Stimulated activated CD8-positive, alpha-beta memory T cell treated with anti-CD3 and anti-CD28 coated beads, Interleukin-12 subunit alpha, Interleukin-12 subunit beta, amount 100 ng/mL, for 4 hours (primary cell): ENCODE measurements around the gene SYNDIG1.

ENCODE experiments used
- DNase-seq: peaks from one replicate; pipeline ENCODE4 v3.0.0-alpha.2; 2020; ENCODE audit warnings: low read depth

SYNDIG1 gene

DNA sequence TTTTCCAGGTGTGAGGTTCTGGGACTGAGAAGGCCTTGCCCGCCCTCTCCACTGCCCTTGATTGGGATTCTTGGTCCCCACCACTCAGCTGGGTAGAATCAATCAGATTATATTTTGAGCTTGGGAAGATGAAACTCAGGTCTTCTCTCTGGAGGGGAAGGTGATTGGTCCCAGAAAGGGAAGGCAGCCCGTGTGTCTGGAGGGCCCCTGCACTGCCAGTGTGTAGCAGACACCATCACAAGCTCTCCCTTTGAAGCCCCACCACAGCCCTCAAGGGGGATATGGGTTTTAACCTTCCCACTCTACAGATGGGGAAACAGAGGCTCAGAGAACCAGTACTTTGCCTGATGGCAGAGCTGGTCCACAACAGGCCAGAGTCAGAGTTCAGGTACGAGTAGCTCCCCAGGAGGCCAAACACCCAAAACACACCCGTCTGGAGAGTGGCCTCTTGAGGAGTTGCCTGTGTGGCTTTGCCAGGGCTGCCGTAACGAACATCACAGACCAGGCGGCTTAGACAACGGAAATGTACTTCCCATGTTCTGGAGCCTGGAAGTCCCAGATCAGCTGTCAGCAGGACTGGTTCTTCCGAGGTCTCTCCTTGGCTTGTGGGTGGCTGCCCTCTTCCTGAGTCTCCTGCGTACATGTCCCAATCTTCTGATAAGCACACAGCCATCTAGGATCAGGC is 205.6 kb downstream of the SYNDIG1 start:
- no peak for DNase-seq

DNA sequence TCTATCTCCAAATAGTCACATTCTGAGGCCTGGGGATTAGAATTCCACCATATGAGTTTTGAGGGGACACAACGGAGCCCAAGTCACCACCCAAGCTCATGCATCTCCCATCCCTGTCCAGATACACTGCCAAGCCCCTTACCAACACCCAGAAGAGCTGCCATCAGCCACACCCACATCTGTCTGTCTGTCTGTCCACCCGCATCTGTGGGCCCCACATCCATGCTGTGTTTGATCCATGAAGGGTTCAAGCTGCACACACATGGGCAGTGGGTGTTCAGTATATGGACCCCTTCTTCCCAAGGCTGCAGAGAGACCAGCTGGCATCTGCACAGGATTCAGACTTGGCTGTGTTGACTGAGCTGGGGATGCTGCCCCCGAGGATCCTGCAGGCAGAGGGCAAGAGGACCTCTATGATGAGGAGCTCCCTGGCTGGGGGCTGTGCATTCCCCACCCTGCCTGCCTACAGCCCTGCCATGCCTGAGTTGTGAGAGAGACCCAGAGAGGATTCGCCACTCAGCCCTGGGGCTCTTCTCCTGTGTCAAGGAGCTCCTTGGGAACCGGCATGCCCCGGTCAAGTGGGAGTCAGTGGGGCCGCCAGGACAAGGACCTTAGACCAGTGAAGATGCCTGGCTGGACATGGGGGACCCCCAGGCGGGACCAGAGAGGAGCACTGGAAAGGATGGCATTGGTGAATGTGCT is 206.4 kb downstream of the SYNDIG1 start:
- no peak for DNase-seq

DNA sequence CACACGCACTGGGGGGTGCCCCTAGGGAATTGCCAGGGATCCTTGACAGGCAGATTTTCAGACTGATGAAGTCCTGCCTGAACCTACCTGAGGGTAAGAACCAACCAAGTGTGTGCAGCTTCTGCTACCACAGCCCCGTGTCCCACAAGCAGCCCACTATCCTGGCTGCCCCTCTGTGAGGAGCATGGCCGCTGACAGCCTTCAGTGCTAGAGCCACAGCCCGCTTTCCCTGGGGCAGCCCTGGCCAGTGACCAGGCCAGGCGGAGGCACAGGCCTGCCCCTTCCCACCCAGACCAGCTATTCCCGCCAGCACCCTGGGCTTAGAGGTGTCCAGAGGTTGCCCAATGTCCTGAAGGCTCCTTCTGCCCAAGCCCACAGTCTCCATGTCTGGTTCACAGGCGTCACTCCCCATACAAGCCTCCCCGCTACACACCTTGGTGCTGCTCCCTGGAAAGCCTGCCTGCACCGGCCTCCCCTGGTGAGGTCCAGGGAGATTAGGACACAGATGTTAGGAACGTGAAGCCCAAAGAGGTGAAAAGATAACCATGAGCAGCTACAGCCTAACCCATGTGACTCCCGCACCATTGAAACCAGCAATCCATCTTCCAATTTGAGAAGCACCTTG is 207.0 kb downstream of the SYNDIG1 start:
- DNase-seq, result no peak

DNA sequence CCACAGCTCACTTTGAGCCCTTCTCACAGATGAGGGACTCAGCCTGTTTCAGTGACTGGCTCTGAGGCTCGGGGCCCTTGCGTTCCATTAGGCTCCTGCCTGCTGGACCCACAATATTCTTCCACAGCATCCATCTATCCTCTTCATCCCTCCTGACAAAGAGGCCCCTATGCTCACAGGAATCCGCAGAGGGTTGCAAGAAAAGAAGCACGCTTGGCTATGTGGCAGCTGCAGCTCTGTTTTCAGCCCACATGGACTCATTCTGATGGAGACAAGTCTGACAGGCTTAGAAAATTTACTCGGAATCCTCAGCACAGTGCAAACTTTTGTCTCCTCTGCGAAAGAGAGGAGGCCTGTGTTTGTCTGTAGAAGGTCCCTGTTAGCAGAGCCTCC is 207.5 kb downstream of the SYNDIG1 start:
- no peak for DNase-seq

DNA sequence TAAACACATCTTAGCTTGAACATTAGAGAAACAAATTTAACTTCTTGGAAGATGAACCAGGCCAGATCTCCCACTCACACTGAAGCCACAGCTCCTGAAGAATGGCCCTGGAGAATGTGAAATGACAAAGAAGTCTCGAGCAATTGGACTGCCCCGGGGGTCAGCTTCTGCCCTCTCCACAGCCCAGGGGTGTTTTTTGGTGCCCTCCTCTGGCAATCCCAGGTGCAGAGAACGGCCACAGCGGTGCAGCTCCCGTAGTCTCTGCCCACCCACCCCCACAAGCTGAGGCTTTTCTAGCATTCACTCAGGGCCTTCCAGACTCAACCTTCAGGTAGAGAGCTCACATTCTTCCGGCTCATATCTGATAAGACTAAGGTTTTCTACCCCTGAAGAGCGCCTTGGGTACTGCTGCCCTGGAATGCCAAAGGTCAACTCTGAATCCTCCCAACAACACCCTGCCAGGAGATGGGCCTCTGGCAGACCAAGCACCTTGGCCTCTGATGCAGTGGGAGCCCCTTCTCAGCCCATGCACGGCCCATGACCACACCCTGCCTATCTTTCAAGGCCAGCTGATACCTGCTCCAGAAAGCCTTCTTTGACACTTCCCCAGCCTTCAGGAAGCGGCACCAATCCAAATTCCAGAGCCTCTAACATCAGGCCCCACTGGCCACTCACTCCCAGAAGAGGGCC is 208.3 kb downstream of the SYNDIG1 start:
- DNase-seq, result no peak

DNA sequence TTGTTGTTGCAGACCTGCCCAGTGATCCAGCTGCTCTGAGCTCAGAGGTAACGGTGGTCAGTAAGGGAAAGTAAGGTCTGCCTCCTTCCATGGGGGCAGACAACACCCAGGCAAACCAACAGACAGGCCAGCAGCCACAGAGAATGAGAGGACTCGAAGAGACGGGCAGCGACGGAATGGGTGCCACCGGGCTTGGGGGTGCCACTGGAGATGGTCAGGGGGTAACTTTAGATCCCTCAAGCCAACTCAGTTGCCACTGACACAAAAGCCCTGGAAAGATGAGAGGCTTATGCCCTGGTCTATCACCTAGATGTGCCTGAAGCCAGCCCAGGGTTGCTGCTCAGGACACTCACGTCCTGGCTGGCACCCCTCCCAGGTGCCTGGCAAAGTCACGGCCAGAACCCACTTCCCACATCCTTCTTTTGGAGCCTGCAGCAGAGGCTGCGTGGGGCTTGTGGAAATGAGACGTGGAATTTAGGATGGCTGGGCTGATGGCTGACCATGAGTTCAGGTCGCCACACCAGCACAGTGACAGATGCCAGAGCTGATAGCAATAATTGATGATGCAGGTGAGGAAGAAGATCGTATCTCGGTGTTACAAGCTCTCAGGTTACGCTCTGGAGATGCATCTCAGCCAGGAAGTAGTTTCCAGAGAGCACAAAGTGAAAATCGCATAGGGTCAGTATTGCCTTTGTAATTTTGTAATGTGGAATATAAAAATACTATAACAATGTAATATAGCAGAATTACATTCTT is 209.1 kb downstream of the SYNDIG1 start:
- DNase-seq, result no peak

DNA sequence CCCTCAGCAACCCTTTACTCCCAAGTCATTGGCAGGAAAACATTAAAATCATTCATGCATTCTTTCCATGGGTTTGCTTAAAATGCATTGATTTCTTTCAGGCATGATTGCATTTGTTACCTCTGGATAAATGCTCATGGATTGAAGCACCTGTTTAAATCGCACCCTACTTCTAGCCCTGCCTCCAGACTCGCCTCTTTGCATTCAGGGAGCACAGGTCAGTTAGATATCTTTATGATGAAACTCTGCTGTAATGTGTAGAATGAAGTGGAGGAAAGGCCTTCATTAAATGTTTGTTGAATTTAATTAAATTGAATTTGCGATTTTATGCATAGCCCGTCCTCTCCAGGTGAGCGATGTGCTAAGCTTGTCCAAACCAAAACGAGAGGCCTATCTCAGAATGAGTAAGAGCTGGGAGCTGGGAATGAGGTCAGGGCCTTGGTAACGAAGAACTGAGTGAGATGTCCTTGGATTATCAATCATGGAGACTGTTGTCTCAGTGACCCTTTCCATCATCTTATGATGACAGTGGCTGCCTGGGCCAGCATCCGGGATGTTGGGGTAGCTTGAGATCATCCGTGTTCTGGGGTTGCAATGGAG is 210.1 kb downstream of the SYNDIG1 start:
- no peak for DNase-seq

DNA sequence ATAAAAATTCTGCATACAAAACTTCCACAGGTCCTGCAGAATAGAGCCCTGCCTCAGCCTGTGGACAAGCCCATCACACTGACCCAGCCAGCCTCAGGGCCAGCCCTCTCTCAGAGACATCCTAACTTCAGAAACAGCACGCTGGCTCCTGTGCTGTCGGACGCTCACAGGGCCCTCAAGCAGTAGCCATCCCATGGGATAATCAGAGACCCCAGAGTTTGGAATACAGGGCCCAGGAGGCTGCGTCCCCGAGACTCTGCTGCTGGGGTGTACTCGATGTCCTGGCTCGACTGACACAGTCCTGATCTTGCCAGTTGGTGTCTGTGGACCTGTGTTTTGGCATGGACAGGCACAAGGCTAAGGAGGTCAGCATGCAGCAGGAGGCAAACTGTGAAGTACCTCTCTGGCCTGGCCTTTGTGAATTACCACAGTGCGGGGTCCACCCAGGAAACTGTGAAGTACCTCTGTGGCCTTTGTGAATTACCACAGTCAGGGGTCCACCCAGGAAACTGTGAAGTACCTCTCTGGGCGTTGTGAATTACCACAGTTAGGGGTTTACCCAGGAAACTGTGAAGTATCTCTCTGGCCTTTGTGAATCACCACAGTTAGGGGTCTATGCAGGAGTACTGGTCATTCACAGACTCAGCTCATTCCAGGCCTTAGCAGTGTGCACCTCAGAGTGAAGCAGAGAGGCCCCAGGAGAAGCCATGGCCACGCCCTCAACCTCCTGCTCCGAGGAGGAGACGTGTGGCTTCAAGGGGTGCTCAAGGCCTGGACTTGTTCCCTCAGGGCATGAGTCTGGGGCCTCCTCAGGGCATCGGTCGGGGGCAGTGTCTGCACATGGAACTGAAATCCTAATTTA is 212.4 kb downstream of the SYNDIG1 start:
- DNase-seq, result no peak

DNA sequence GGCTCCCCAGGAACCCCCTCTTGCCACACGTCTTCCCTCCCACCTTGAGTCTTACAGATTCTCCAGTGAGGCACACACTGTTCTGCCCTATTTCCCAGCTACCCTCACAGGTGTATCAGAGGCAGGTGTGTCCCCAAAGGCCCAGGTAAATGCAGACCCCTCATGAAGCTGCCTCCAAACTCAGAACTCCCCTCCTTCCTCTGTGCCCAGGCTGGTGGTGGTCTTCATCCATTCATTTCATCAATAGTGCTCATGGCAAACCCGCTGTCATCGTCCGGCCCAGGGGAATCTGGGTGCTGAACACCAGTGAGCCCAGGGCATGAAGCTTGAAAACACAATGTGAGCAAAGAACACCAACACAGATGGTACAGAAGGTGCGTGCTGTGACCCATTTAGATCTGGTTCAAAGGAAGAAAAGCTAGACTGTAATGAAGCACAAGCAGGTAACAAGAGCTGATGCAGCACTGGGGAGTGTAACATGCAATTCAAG is 213.1 kb downstream of the SYNDIG1 start:
- no peak for DNase-seq

DNA sequence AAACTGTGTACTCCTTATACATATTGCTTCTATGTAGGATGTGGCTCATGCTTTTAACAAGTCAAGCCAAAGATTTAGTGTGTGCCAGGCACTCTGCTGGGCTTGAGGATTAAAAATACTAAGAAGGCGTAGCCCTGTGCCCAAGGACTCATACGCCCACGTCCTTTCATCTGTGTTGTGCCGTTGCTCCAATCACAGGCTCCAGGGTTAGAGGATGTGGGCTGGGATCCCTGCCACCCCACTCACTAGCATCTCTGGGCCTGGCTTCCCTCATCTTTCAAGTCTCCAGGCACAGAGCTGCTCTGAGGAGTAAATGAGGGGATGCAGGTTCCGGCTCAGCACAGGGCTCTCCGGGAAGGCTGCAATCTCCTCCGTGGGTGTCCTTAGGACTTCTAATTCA is 214.2 kb downstream of the SYNDIG1 start:
- no peak for DNase-seq

DNA sequence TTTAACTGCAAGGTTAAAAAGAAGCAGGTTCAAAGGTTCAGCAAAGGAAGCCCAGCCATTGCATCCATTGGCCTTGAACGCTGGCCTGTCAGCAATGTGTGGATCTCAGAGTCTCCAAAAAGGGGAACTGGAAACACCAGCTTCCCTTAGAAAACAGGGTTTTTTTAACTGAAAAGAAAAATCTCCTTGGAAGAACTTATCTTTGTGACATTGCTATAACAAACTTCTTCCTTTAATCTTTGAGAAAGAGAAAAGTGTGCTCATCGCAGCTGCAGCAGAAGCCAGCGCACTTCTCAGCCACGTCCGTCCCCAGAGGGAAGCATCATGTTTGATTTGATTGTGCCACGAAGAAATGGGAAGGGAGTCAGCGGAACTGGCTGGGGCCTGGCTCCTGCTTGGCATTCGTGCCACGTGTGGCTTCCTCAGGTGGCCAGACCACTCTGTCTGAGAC is 215.0 kb downstream of the SYNDIG1 start:
- no peak for DNase-seq

DNA sequence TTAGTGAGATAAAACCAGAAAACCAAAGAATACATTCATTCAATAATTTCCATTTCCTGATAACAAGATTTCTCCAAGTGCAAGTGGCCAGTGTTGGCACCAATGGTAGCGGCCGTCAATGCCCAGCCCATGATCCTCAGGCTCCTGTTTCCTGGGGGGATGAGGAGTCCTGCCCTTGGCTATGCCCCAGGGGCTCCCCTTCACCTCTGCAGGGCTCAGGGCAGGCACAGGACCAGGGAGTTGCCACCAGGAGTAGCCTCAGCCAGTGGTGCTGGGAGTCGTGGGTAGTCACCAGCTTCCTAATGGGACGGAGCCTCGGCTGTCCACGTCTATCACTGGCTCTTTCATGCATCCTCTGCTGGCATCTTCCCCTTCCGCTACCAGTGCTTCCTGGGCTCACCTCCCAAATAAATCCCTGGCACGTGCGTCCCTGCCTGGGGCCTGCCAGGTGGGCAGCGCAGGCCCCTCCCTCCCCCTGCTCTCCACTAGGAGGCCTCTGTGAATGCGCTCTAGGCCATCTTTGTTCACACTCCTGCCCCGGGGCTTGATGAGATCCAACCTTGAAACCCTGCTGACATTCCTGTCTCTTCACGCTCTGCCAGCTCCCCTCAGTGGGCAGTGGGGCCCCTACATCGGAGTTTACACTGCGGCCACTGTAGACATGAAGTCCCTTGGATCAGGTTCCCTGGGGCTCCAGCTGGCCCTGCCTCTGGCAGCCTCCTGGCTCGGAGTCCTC is 215.7 kb downstream of the SYNDIG1 start:
- DNase-seq, result no peak

DNA sequence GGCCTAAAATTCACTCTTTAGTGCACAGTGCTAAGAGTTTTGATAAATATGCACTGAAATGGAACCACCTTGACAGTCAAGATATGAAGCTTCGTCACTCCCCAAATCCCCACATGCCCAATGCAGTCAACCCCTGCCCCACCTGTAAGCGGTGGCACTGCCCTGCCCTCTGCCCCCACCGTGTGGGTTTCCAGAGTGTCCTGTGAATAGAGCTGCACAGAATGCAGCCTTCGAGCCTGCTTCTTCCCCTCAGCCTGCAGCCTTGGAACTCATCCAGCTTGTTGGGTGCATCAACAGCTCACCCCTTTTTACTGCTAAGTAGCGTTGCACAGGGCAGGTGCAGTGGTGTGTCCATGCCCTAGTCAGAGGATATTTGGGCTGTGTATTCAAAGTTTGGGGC is 216.3 kb downstream of the SYNDIG1 start:
- no peak for DNase-seq

DNA sequence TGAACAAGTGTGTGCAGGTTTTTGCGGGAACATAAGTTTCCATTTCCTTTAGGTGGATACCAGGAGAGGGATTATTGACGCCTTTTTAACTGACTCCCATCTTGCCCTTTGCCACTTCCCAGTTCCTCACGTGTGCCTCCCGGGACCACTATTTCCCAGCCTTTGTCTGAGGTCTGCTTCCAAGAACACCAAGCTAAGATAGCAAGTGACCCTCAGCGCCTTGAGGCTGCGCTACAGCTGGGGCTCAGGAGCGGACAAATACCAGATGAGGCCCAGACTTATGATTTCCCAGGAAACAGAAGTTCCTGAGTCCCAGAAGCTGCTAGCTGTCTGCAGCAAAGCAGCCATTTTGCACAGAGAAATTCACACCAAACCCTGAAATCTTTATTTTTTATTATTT is 216.7 kb downstream of the SYNDIG1 start:
- DNase-seq, result no peak

DNA sequence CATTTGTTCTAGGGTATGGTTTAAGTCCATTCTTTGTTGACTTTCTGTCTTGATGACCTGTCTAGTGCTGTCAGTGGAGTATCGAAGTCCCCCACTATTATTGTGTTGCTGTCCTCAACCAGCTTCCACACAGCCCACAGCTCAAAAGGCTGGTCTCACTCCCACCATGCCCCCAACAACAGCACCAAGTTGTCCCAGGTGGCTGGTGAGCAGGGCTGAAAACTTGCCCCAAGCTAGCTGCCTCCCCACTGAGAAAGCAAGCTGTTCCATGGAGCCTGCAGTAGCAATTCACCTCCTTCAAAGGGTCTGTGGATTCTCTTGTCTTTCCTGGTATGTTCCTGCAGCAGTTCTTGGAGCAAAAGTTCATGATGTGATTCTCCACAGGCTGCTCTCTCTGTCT is 221.0 kb downstream of the SYNDIG1 start:
- no peak for DNase-seq

DNA sequence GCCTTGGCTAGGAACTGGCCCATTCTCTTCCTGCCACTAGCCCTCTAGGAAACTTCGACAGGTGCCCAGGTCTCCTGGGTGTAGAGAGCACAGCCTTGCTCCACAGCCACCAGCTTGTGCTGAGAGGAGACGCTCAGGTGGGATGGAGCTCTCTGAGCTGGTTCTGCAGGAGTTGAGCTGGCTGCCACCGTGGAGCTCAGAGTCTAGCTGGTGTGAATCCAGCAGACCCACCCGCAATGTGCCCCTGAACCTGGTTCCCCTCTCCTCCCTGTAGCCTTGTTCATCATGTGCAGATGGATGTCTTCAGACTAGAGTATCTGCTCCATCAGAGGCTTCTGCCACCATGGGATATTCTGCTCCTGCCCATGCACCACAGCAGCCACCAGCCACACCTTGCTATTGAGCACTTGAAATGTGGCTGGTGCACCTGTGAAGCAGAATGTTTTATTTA is 222.5 kb downstream of the SYNDIG1 start:
- no peak for DNase-seq

DNA sequence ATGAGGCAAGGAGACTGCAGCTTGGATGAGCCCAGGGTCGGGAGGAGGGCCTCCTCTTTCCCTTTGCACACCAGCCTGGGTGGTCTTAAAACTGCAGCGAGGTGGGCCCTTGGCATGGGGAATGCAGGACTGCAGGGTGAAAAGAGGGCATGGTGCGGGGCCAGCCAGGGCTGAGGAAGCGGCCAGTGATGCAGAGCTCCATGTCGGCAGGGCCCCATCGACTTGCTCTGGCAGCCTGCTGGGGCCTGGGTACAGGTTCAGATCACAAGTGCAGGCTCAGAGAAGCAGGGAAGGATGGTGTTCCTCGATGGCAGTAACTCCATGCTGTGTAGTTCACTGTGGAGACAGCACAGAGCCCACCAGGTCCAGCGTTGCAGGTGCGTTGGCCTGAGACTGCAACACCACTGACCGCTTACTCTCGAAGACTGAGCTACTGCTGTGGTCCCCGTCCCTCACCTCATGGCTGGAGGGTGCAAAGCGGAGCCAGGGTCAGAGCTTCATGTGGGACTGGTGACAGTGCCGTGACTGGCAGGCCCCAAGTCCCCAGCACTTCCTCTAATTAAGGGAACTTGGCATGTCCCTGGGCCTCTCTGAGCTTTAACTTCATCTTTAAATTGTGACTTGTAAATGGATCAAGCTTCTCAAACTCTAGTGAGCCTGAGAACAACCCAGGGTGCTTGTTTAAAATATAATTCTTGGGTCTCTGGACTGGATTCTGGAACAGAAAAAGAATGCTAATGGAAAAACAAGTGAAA is 223.2 kb downstream of the SYNDIG1 start:
- DNase-seq, result no peak

DNA sequence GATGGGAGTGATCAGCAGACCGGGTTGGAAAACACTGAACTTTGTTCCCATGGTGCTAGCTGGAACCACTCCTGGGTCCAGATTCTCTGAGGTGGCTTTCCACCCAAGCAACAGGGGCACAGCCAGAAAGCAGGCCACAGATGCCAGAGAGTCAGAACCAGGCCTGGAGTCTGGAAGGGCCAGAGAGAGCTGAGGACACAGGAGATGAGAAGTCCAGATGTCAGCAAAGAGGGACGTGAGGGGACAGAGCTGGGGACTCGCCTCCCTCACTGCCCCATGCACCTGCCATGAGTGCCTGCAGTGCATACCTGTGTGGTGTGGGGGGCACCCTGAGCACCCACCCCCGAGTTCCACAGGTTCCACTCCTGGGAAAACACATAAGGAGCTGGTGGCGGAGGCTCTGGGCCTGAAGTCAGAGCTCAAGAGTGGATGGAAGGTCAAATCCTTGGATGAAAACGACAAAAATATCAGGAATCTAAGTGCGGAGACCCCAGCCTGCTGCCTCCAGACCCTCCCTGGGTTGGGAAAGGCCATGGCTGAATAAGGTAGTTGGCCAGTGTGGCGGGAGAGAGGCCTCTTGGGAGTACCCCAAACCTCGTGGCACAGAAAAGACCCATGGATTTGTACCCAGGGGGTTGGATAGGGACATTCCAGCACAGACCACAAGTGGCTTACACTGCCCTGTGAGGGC is 224.2 kb downstream of the SYNDIG1 start:
- no peak for DNase-seq
